GM12878 (cell line): ENCODE measurements around the gene RECQL5. TPM values are rescaled to one million over a fixed set of nuclear protein-coding genes. Genes with fewer than 3 reads are reported as not detected.

Source experiments
- ATAC-seq: fragments of 200-7000 bp; cut with Tn5 transposase; 3 replicates; pipeline ENCODE4 v1.9.1; 2020; ENCODE audit warnings: mild to moderate bottlenecking, moderate library complexity
- BruUV-seq: library from RNA; stranded (reverse); fragments of 400-500 nt; replicated peaks from 2 replicates; lab custom pipeline; 2021; lab: Mats Ljungman, UMichigan
- CTCF ChIA-PET: fragments of 300-600 bp; sonication (Branson Sonifier 250); formaldehyde crosslinking; extraction: SDS; loops from one replicate; lab custom pipeline; 2021; ENCODE audit warnings: inconsistent platforms; lab: Yijun Ruan, JAX
- POLR2A ChIA-PET: fragments of 350-600 bp; formaldehyde crosslinking; extraction: SDS; loops from one replicate; lab custom pipeline; 2021; ENCODE audit warnings: inconsistent platforms; lab: Charles Lee
- RAD21 ChIA-PET: fragments of 300-600 bp; sonication (Branson Sonifier 250); formaldehyde crosslinking; loops from one replicate; lab custom pipeline; 2023; ENCODE audit warnings: antibody characterized with exemption; ENCODE audit not compliant: unreplicated experiment; lab: Charles Lee
- SMC1A ChIA-PET: fragments of 300-600 bp; sonication (Branson Sonifier 250); formaldehyde crosslinking; loops from one replicate; lab custom pipeline; 2023; ENCODE audit not compliant: unreplicated experiment, uncharacterized antibody; lab: Charles Lee
- DNase-seq: peaks from one replicate; pipeline ENCODE4 v3.0.0-alpha.2; 2011; ENCODE audit warnings: low read depth, low spot score
- FAIRE-seq: peaks from 3 replicates; lab custom pipeline; 2011; peaks lifted over from hg19 to GRCh38; lab: Jason Lieb, UNC
- H2AFZ ChIP-seq: 2 replicates; pipeline ENCODE4 v1.6.0; 2011; ENCODE audit warnings: low read depth, low read length, control low read depth; ENCODE audit not compliant: control insufficient read depth
- H3K27ac ChIP-seq: 2 replicates; pipeline ENCODE4 v1.5.1; 2011; ENCODE audit warnings: control low read depth; ENCODE audit not compliant: control insufficient read depth, insufficient read depth
- H3K27me3 ChIP-seq, 2 experiments: replicated peaks in 1 of 2; 2 replicates each; pipeline versions ENCODE4 v1.6.0 to v1.6.1; 2011; ENCODE audit warnings: low read length in 1 of 2; ENCODE audit not compliant: control insufficient read depth in 2 of 2, insufficient read depth in 2 of 2
- H3K36me3 ChIP-seq, 2 experiments: 2 replicates each; pipeline ENCODE4 v1.5.1; 2011; ENCODE audit warnings: low read length in 1 of 2; ENCODE audit not compliant: control insufficient read depth in 2 of 2, insufficient read depth in 2 of 2
- H3K4me1 ChIP-seq: 2 replicates; pipeline ENCODE4 v1.6.1; 2011; ENCODE audit warnings: mild to moderate bottlenecking, low read length, moderate library complexity, mixed read lengths; ENCODE audit not compliant: control insufficient read depth, insufficient read depth
- H3K4me2 ChIP-seq: 2 replicates; pipeline ENCODE4 v1.6.0; 2011; ENCODE audit warnings: control low read depth; ENCODE audit not compliant: control insufficient read depth, insufficient read depth
- H3K4me3 ChIP-seq: fragments of 200-600 bp; sonication (generic); 2 replicates; pipeline ENCODE4 v1.5.1; 2016
- H3K79me2 ChIP-seq: 2 replicates; pipeline ENCODE4 v1.6.0; 2011; ENCODE audit warnings: low read length; ENCODE audit not compliant: control insufficient read depth, insufficient read depth
- H3K9ac ChIP-seq: 2 replicates; pipeline ENCODE4 v1.8.0; 2011; ENCODE audit warnings: low read length, control low read depth, mixed read lengths; ENCODE audit not compliant: control insufficient read depth, insufficient read depth
- H3K9me3 ChIP-seq: replicated peaks from 3 replicates; pipeline ENCODE4 v1.5.1; 2011; ENCODE audit warnings: mild to moderate bottlenecking, low read length; ENCODE audit not compliant: control insufficient read depth, insufficient read depth
- H4K20me1 ChIP-seq: 2 replicates; pipeline ENCODE4 v1.6.0; 2011; ENCODE audit not compliant: control insufficient read depth, insufficient read depth
- IKZF2 ChIP-seq, 2 experiments: fragments of 450-650 bp; IDR thresholded peaks; 2 replicates each; pipeline ENCODE4 v1.6.1; 2017; ENCODE audit warnings: mild to moderate bottlenecking in 2 of 2, moderate library complexity in 2 of 2
- NFXL1 ChIP-seq: fragments of 450-650 bp; IDR thresholded peaks from 2 replicates; pipeline ENCODE4 v1.6.1; 2017; ENCODE audit warnings: antibody characterized with exemption, mild to moderate bottlenecking, borderline replicate concordance
- NFYB ChIP-seq: IDR thresholded peaks from 2 replicates; pipeline ENCODE4 v1.6.1; 2011; ENCODE audit warnings: low read depth, mild to moderate bottlenecking, low read length, improper control_type of control experiment, moderate library complexity; ENCODE audit not compliant: insufficient read depth
- RCOR1 ChIP-seq: conservative IDR thresholded peaks from 2 replicates; pipeline ENCODE4 v1.6.1; 2012; ENCODE audit warnings: low read depth, low read length, improper control_type of control experiment
- YY1 ChIP-seq: IDR thresholded peaks from 2 replicates; pipeline ENCODE4 v1.6.1; 2011; ENCODE audit warnings: low read depth, mild to moderate bottlenecking, low read length
- WGBS: methylation state at CpG from one replicate; pipeline ENCODE4 v1.1.6; 2016; ENCODE audit warnings: low lambda C conversion rate; ENCODE audit not compliant: insufficient replicate concordance, insufficient coverage; ENCODE audit errors: missing lambda C conversion rate; 5-methylcytosine and 5-hydroxymethylcytosine counted together
- in situ Hi-C: fragments of 300-500 bp; cut with MboI; formaldehyde crosslinking; loops from 9 replicates; pipeline ENCODE4 v1.14.3; 2018; ENCODE audit warnings: mixed read lengths
- intact Hi-C: fragments of 100-400 bp; cut with micrococcal nuclease; formaldehyde crosslinking; loops from one replicate; pipeline ENCODE4 v1.14.2; 2022; ENCODE audit not compliant: unreplicated experiment
- polyA plus RNA-seq, 11 experiments: library from polyadenylated mRNA; depleted of rRNA in 4 of 11; unstranded in 6 of 11; stranded (reverse) in 5 of 11; fragments of >200 nt; fragmentation: Nextera tagmentation in 4 of 11; fragmentation: Illumina TruSeq in 1 of 11; extraction: Ambion mirVana in 4 of 11; extraction: Trizol in 1 of 11; gene quantifications; 1 replicate in 1 of 11; 2 replicates in 10 of 11; pipeline versions ENCODE4 v1.2.1 to v1.2.3, GENCODE V29; 2011 to 2016; ENCODE audit warnings: inconsistent platforms in 2 of 11, missing spikeins in 2 of 11, low read depth in 1 of 11
- total RNA-seq, 4 experiments: library from RNA; depleted of rRNA in 3 of 4; stranded (reverse); fragments of >200 nt in 3 of 4; fragmentation: Illumina TruSeq in 1 of 4; extraction: Trizol in 1 of 4; gene quantifications; 2 replicates each; pipeline versions ENCODE4 v1.2.1 to v1.2.3, GENCODE V29; 2013 to 2021
- TF ChIP-seq, protein P1 (sequence below): fragments of 450-650 bp; IDR thresholded peaks from 2 replicates; pipeline ENCODE4 v1.6.1; 2017; ENCODE audit warnings: low read depth, mild to moderate bottlenecking, moderate library complexity
- TF ChIP-seq, protein P2 (sequence below): IDR thresholded peaks from 2 replicates; pipeline ENCODE4 v1.6.1; 2011; ENCODE audit warnings: low read depth, low read length, improper control_type of control experiment, borderline replicate concordance
- TF ChIP-seq, protein P3 (sequence below), 3 experiments: IDR thresholded peaks in 2 of 3; conservative IDR thresholded peaks in 1 of 3; 2 replicates each; pipeline ENCODE4 v1.5.1; 2011; ENCODE audit warnings: low read depth in 3 of 3, low read length in 3 of 3, mild to moderate bottlenecking in 3 of 3, control low read depth in 2 of 3, moderate library complexity in 2 of 3, inconsistent platforms in 1 of 3, mixed read lengths in 1 of 3; ENCODE audit not compliant: control insufficient read depth in 2 of 3, insufficient read depth in 1 of 3; ENCODE audit errors: extremely low read depth in 1 of 3
- TF ChIP-seq, protein P4 (sequence below): fragments of 450-650 bp; formaldehyde crosslinking; IDR thresholded peaks from 2 replicates; pipeline ENCODE4 v1.4.0; 2022; ENCODE audit warnings: mild to moderate bottlenecking, moderate library complexity
- TF ChIP-seq, protein P5 (sequence below): IDR thresholded peaks from 2 replicates; pipeline ENCODE4 v1.6.1; 2011; ENCODE audit warnings: borderline replicate concordance, low read depth, mild to moderate bottlenecking, moderate library complexity, low read length; ENCODE audit not compliant: insufficient read depth, poor library complexity, severe bottlenecking

The RECQL5 gene
- total and polyA plus RNA-seq, 10 of the 15 experiments (the other 5 are each of a cell fraction or from before 2014, with no cell fraction given) = 3.6 to 30.6 (median 20.1) TPM

DNA sequence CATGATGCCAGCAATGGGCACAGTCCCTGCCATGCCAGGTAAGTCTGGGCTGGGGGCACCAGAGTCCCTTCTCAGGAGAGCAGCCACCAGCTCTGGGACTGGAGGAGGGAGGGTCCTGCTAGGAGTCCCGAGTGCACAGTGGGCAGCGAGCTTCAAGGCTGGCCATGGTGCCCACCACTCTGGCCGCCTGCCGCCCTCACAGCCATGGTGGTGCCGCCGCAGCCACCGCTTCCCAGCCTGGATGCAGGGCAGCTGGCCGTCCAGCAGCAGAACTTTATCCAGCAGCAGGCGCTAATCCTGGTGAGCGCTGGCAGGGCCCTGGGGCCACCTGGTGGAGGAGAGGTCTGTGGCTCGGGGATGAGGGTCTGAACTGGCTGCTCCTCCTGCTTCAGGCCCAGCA is 51.7 kb downstream of the RECQL5 start:
- no peaks in the 10 kb centered on the region for H3K79me2 ChIP-seq
- H4K20me1 ChIP-seq = no peaks in the 10 kb centered on the region
- ATAC-seq = no peak
- SMC1A ChIA-PET = no interaction called here
- H3K4me2 ChIP-seq = no peak overlapping the region
- POLR2A ChIA-PET = no interaction called here
- no peaks in the 10 kb centered on the region for H3K9me3 ChIP-seq
- no peak overlapping the region for H3K27ac ChIP-seq
- in situ Hi-C loops (no loop called here), intact Hi-C loops (no loop called here)
- H3K4me3 ChIP-seq = no peak overlapping the region
- no peak for FAIRE-seq
- BruUV-seq = no TSS peak
- no peak overlapping the region for H3K9ac ChIP-seq
- CTCF ChIA-PET = interaction anchor here (2.2 kb wide), 2 partner anchors 14 to 18 kb away, joined by 10 to 11 read pairs; partner anchors contain the start of gene SMIM5
- no peak for DNase-seq
- H2AFZ ChIP-seq = no peak overlapping the region
- 46% methylated on average over 11 of the region's 11 CpGs for WGBS
- no peaks in the 10 kb centered on the region for H3K27me3 ChIP-seq
- no peaks in the 10 kb centered on the region for H3K36me3 ChIP-seq
- RAD21 ChIA-PET = no interaction called here
- no peaks in the 10 kb centered on the region for H3K4me1 ChIP-seq
- TF ChIP-seq, protein P1, sequence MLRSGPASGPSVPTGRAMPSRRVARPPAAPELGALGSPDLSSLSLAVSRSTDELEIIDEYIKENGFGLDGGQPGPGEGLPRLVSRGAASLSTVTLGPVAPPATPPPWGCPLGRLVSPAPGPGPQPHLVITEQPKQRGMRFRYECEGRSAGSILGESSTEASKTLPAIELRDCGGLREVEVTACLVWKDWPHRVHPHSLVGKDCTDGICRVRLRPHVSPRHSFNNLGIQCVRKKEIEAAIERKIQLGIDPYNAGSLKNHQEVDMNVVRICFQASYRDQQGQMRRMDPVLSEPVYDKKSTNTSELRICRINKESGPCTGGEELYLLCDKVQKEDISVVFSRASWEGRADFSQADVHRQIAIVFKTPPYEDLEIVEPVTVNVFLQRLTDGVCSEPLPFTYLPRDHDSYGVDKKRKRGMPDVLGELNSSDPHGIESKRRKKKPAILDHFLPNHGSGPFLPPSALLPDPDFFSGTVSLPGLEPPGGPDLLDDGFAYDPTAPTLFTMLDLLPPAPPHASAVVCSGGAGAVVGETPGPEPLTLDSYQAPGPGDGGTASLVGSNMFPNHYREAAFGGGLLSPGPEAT = no peak
- TF ChIP-seq RCOR1 = no peak
- no peak for TF ChIP-seq NFXL1
- no peak for TF ChIP-seq IKZF2 (IDR thresholded peaks at IDR 0.05)
- no peak for TF ChIP-seq YY1
- TF ChIP-seq, protein P2, sequence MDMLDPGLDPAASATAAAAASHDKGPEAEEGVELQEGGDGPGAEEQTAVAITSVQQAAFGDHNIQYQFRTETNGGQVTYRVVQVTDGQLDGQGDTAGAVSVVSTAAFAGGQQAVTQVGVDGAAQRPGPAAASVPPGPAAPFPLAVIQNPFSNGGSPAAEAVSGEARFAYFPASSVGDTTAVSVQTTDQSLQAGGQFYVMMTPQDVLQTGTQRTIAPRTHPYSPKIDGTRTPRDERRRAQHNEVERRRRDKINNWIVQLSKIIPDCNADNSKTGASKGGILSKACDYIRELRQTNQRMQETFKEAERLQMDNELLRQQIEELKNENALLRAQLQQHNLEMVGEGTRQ = no peak
- TF ChIP-seq, protein P3, sequence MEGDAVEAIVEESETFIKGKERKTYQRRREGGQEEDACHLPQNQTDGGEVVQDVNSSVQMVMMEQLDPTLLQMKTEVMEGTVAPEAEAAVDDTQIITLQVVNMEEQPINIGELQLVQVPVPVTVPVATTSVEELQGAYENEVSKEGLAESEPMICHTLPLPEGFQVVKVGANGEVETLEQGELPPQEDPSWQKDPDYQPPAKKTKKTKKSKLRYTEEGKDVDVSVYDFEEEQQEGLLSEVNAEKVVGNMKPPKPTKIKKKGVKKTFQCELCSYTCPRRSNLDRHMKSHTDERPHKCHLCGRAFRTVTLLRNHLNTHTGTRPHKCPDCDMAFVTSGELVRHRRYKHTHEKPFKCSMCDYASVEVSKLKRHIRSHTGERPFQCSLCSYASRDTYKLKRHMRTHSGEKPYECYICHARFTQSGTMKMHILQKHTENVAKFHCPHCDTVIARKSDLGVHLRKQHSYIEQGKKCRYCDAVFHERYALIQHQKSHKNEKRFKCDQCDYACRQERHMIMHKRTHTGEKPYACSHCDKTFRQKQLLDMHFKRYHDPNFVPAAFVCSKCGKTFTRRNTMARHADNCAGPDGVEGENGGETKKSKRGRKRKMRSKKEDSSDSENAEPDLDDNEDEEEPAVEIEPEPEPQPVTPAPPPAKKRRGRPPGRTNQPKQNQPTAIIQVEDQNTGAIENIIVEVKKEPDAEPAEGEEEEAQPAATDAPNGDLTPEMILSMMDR (IDR thresholded peaks at IDR 0.05 in 2 of 3, conservative IDR thresholded peaks at IDR 0.05 in 1 of 3; ENCODE audit: control insufficient read depth in 2 of 3, extremely low read depth in 1 of 3, insufficient read depth in 1 of 3, low read depth in 3 of 3, low read length in 3 of 3) = no peak
- TF ChIP-seq, protein P4, sequence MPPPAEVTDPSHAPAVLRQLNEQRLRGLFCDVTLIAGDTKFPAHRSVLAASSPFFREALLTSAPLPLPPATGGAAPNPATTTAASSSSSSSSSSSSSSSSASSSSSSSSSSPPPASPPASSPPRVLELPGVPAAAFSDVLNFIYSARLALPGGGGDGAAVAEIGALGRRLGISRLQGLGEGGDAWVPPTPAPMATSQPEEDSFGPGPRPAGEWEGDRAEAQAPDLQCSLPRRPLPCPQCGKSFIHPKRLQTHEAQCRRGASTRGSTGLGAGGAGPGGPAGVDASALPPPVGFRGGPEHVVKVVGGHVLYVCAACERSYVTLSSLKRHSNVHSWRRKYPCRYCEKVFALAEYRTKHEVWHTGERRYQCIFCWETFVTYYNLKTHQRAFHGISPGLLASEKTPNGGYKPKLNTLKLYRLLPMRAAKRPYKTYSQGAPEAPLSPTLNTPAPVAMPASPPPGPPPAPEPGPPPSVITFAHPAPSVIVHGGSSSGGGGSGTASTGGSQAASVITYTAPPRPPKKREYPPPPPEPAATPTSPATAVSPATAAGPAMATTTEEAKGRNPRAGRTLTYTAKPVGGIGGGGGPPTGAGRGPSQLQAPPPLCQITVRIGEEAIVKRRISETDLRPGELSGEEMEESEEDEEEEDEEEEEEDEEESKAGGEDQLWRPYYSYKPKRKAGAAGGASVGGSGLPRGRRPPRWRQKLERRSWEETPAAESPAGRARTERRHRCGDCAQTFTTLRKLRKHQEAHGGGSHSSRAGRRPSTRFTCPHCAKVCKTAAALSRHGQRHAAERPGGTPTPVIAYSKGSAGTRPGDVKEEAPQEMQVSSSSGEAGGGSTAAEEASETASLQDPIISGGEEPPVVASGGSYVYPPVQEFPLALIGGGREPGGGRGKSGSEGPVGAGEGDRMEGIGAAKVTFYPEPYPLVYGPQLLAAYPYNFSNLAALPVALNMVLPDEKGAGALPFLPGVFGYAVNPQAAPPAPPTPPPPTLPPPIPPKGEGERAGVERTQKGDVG (CRISPR knock-in tag) = no peak
- TF ChIP-seq, protein P5, sequence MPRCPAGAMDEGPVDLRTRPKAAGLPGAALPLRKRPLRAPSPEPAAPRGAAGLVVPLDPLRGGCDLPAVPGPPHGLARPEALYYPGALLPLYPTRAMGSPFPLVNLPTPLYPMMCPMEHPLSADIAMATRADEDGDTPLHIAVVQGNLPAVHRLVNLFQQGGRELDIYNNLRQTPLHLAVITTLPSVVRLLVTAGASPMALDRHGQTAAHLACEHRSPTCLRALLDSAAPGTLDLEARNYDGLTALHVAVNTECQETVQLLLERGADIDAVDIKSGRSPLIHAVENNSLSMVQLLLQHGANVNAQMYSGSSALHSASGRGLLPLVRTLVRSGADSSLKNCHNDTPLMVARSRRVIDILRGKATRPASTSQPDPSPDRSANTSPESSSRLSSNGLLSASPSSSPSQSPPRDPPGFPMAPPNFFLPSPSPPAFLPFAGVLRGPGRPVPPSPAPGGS = no peak
- TF ChIP-seq NFYB = no peak
